GM12864 (cell line): ENCODE results near the gene COL19A1.

ENCODE experiments used
- DNase-seq: peaks from one replicate; pipeline ENCODE4 v3.0.0-alpha.2; 2011; ENCODE audit warnings: low read depth
- H3K4me3 ChIP-seq: 2 replicates; pipeline ENCODE4 v1.5.1; 2011; ENCODE audit warnings: mild to moderate bottlenecking, low read depth, low read length, control low read depth
- CTCF ChIP-seq: IDR thresholded peaks from 2 replicates; pipeline ENCODE4 v1.5.1; 2011; ENCODE audit warnings: low read depth, mild to moderate bottlenecking, moderate library complexity, low read length, control low read depth, inconsistent platforms; ENCODE audit errors: missing control alignments

Gene COL19A1

GRCh38 chr6:69825904-69826303 lies 40.5 kb upstream of the COL19A1 start:
- TF ChIP-seq CTCF, result no peak
- H3K4me3 ChIP-seq, result no peak overlapping the region
- no peak for DNase-seq

- no peak for DNase-seq
- no peak for TF ChIP-seq CTCF
- no peak overlapping the region for H3K4me3 ChIP-seq
Measured at GRCh38 chr6:69827276-69827893, 39.0 kb upstream of the COL19A1 start.

- no peak for DNase-seq
- TF ChIP-seq CTCF, result no peak
- H3K4me3 ChIP-seq, result no peak overlapping the region
Measured at GRCh38 chr6:69832558-69832957, 33.8 kb upstream of the COL19A1 start.

GRCh38 chr6:69835414-69836179 lies 30.8 kb upstream of the COL19A1 start:
- TF ChIP-seq CTCF, result peak; percentile 78
- H3K4me3 ChIP-seq, result no peak overlapping the region
- peak; percentile 47 for DNase-seq

- TF ChIP-seq CTCF, result no peak
Measured at GRCh38 chr6:69841862-69842261, 24.5 kb upstream of the COL19A1 start.

GRCh38 chr6:69843189-69843588 lies 23.2 kb upstream of the COL19A1 start:
- H3K4me3 ChIP-seq, result no peak overlapping the region
- no peak for TF ChIP-seq CTCF
- no peak for DNase-seq

More at GRCh38 chr6:69841862-69842261, 24.5 kb upstream of the COL19A1 start:
- DNase-seq, result no peak
- H3K4me3 ChIP-seq, result no peak overlapping the region
